ENCODE measurements around the gene UGT1A10. TPM values are rescaled to one million over a fixed set of nuclear protein-coding genes. Genes with fewer than 3 reads are reported as not detected.
A peak's percentile ranks its signal among the peaks of the same experiment; 100 is the strongest.
"Not testable (repeated sequence)": the region's sequence is repeated elsewhere in the genome, so short reads cannot be mapped to it uniquely, and the experiment has no call there.

The UGT1A10 gene
- total RNA-seq, 1 experiment from 2014 or later, result not detected

DNA sequence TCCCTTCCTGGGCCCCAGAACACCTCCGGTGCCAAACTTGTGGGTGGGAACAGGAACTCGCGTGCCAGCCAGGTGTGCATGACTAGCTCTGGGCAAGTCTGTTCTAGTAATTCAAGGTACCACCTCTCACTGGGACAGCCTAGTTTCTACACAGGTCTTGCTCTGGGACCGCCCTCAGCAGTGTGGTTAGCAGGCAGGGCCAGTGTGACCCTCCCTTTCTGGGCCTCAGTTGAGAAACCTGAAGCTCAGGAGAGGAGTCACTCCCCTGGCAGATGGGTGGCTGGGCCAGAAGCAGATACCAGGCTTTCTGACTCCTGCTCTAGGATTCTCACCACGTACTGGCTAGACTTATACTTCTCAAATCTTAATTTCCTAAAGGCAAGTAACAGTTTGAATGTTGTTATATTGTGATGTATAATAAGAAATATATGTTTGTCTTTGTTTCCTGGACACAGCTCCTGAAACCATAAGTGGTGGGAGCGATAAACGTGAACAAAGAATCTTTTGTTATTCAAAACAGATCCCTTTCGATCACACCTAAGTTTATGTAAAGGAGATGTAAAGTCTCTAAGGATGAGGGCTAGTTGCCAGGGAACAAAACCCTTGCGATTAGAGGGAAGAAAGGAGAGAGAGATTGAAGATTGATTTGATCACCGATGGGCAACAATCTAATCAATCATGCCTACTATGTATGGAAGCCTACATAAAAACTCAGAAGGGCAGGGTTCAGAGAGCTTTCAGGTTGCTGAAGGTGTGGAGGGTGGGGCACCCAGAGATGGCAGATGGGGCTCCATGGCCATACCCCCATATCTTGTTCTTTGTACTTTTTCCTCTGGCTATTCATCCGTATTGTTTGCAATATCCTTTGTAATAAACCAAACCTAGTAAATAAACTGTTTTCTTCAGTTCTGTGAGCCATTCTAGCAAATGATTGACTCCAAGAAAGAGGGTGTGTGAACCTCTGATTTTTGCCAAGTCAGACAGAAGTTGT lies 55.5 kb downstream of the UGT1A10 start:
- DNase-seq (ENCODE audit: low read depth), result no peak

DNA sequence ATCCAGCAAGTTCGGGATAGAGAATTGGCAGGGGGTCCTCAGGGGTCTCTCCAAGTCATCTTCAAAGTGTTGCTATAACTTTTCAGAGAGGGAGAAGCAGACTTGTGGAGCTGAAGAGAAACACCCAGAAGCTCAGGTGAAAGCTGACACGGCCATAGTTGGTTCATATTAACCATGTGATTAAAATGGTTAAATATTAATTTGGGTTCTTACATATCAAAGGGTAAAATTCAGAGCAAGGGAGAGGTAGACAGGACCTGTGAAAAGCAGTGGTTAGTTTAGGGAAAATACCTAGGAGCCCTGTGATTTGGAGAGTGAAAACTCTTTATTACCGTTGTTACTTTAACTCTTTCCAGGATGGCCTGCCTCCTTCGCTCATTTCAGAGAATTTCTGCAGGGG lies 56.4 kb downstream of the UGT1A10 start, which contains the start of gene UGT1A6:
Gene UGT1A6, plus strand, starts transcription at position 243 of the 400 bp plus-strand sequence. Its CDS starts 115 bp downstream, at position 358.
- DNase-seq (ENCODE audit: low read depth), result no peak

DNA sequence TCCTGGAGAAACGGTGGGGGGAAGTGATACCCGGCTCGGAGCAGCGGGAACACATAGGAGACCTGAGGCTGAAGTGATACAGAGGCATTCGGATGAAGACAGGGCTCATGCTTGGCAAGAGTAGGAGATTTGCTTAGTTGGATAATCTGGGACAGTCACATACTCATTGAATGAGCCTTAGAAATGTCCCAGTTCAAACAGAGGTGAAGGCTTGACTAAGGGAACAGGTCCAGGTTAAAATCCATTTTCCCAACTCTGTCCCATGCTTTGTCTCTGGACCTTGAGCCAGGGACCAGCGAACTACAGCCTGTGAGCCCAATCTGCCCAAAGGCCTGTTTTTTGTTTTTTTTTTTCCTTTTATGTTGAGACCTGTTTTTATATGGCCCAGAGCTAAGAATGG lies 57.7 kb downstream of the UGT1A10 start:
- no peak for DNase-seq (ENCODE audit: low read depth)

DNA sequence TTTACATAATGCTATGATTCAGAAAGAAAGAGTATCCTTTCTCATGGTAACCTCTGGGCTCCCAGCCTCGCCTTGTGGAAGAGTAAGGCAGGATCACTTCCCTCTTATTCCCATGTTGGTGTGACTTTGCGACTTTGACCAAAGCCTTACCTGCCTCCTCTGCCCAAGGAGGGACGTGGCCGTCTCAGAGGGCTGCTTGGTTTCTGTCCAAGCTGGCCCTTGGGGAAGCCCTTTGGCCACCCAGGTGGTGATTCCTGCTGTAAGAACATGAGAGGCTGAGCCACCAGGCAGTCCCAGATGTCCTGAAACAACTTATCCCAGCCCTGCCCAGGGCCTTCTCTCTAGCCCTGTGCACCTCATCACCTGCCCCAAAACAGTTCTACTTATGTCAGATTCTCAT lies 62.5 kb downstream of the UGT1A10 start:
- no peak for DNase-seq (ENCODE audit: low read depth)

DNA sequence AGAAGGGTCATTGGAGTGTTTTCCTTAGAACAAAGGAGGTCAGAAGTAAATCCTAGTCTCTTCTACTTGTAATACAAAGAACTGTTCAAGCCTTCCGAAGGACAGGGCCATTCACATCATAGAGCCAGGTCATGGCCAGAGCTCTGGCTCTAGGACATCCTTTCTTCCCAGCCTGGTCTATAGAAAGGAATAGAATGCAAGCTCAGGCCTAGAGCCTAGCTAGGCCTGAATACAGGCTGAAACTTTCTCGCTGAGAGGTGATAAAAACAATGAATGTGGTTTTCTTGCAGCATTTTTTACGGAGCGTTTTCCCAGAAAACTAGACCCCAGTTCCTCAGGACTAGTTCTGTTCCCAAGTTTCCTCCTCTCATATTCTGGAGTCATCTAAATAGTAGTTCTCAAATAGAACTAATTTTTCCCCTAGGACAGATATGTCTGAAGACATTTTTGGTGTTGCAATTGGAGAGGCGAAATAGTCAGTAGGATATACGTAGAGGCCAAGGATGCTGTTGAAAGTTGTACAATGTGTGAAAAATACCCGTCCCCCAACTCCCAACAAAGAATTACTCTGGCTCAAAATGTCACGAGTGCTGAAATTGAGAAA lies 63.3 kb downstream of the UGT1A10 start:
- DNase-seq (ENCODE audit: low read depth), result no peak

DNA sequence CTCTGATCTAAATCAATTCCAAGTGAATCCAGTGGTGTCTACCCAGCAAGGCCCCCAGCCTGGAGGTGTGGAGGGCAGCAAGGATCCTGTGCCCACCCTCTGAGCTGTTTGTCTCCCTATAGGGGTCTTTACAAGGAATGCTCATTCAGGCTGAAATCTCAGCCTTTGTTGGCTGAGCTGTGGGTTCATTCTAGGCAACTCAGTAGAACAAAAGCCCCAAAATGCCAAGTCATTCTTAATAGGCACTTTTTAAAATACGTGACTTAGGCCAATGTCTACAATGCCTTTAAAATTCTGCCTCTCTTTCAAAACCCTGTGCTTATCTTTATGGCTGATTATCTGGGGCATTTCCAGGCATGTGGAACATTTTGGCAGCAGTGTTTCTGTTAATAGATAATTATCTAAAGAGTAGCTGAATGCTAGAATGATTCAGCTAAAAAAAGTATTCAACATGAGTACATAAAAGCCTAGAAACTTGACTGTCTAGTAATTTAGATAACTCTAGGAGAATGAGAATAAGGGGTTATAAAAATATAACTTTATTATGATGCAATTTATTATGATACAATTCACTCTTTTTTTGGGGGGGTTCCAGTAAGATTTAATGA lies 63.9 kb downstream of the UGT1A10 start:
- DNase-seq (ENCODE audit: low read depth), result no peak

DNA sequence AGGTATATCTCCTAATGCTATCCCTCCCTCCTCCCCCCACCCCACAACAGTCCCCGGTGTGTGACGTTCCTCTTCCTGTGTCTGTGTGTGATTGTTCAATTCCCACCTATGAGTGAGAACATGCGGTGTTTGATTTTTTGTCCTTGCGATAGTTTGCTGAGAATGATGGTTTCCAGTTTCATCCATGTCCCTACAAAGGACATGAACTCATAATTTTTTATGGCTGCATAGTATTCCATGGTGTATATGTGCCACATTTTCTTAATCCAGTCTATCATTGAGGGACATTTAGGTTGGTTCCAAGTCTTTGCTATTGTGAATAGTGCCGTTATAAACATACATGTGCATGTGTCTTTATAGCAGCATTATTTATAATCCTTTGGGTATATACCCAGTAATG lies 64.6 kb downstream of the UGT1A10 start:
- DNase-seq (ENCODE audit: low read depth), result not testable (repeated sequence)

DNA sequence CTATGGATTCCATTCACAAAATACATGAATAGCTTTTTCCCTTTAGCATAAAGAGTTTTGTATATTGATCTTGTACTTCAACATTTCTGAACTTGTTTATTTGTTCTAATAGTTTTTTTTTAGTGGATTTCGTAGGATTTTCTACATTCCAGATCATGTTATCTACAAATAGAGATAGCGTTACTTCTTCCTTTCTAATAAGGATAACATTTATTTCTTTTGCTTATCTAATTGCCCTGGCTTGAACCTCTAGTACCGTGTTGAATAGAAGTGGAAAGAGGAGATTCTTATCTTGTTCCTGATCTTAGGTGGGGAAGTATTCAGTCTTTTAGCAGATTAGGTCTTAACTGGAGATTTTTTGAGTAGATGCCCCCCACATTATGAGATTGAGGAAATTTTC lies 66.0 kb downstream of the UGT1A10 start:
- DNase-seq (ENCODE audit: low read depth), result no peak

DNA sequence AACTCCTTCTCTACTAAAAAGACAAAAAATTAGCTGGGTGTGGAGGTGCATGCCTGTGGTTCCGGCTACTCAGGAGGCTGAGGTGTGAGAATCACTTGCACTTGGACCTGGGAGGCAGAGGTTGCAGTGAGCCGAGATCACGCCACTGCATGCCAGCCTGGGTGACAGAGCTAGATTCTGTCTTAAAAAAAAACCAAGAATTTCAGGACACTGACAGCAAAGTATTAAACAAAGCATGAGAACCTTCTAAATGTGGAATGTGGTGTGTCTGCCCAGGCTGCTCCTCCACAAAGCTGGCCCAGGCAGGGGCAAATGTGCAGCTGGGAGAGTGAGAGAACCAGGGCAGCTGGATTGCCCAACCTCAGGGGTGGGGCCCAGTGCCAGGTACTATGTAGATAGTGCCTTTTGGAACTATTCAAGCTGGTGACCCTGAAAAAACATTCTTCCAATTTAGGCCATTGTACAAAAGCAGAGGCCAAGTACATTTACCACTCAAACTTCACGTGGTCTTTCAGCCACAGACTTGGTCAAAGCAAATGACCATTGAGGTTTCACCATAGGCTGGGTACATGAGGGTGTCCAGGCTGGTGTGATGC lies 69.8 kb downstream of the UGT1A10 start:
- no peak for DNase-seq (ENCODE audit: low read depth)

DNA sequence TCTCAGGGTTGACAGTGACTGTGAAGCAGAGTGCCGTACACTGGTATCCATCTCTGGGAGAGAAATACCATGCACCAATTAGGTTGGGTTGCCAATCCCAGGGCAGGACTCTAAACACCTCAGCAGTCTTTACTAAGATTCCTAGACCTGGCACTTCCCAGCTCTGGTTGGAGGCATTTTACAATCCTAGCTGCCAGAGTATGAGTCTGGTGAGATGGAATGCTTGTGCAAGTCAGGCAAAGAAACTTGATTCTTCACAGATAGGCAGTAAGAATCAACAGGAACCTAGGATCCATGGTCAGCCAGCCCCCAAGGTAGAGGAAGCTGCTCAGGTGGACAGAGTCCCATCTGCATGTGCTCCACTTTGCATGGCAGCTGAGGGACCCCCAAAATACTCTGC lies 70.5 kb downstream of the UGT1A10 start:
- no peak for DNase-seq (ENCODE audit: low read depth)

DNA sequence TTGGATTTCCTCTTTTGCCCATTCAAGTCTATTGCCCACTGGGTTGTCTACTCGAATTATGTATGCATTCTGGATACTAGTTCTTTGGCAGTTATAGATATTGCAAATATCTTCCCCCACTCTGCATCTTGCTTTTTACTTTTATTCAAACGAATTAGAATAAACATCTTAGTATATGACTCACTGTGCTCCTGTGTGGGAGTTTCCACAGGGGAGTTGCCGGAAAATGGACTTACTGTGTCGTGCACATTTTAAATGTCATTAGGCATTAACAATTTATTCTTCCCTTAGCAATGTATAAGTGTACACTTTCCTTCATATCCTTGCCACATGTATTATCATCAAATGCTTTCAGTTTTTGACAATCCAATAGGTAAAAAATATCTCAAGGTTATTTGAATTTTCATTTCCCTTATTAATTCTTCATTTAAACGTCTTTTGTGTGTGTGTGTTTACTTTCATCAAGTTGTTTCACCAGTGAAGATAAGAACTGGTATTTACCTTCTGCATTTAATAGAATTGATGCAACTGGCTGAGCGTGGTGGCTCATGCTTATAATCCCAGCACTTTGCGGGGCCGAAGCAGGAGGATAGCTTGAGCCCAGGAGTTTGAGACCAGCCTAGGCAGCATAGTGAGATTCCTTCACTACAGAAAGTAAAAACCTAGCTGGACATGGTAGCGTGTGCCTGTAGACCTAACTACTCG lies 71.8 kb downstream of the UGT1A10 start:
- no peak for DNase-seq (ENCODE audit: low read depth)

DNA sequence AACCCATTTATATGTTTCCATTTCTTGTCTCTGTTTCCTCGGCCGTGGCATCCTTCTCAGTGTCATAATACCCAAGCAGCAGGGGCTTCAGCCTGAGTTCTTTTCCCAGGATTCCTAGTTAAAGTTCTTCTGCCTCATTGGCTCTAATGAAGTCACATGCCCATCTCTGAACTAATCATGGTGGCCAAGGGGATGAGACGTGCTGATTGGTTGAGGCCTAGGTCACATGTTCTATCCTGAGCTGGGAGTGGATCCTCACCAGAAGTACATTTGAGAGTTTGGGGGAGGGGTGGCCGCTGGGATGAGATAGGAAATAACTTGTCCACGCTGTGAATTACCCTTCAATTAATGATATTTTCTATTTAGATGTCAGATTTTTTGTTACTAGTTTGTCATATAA lies 72.7 kb downstream of the UGT1A10 start:
- peak; percentile 28 for DNase-seq (ENCODE audit: low read depth)

DNA sequence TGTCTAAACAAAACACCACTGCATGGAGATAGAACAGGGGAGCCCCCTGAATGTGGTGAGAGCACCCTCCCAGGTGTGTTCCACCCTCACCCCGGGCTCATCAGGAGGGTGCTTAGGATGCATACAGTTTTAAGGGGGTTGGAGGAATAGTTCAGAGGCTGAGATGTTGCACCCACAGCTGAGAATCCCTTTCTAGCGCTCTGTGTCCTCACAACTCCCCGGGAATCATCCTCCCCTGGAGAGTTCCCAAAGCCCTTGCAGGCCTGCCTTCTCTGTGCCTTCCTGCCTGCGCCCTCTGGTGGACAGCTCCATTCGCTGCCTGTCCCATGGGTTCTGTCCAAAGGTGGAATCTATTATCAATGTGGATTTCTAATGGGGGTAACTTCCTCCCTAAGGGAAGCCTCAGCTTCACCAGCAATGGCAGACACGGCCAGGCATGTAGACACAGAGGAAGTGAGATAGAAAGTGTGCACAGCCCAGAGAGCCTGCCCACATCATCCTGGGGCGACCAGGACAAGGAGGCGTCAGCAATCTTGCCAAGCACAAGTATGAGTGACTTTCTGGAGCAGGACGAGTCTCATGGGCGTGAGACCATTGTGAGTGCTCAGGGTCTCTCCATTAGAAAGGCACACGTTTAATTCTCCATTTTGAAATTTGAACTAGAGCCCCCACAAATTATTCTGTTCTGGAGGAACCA lies 75.2 kb downstream of the UGT1A10 start:
- peak; percentile 45 for DNase-seq (ENCODE audit: low read depth)

DNA sequence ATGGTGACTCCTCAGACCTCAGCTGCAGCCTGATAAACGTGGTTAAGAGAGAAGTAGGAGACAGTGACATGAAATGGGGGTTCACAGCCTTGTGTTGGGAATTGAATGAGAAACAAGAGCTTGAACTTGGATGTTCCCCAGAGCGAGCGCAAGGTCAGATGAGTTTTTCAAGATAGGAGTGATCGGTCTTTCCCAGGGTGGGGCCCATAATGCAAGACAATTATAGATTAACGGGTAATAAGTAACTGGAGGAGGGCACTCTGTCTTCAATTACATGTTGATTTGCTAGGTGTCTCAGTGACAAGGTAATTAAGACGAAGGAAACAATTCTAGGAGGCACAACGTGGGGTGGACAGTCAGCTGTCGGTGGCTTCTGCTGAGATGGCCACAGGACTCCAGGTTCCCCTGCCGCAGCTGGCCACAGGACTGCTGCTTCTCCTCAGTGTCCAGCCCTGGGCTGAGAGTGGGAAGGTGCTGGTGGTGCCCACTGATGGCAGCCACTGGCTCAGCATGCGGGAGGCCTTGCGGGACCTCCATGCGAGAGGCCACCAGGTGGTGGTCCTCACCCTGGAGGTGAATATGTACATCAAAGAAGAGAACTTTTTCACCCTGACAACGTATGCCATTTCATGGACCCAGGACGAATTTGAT lies 76.5 kb downstream of the UGT1A10 start, which contains the start of gene UGT1A5:
Gene UGT1A5, plus strand, starts transcription at position 297 of the 651 bp plus-strand sequence. Its CDS starts 85 bp downstream, at position 382.
- no peak for DNase-seq (ENCODE audit: low read depth)

DNA sequence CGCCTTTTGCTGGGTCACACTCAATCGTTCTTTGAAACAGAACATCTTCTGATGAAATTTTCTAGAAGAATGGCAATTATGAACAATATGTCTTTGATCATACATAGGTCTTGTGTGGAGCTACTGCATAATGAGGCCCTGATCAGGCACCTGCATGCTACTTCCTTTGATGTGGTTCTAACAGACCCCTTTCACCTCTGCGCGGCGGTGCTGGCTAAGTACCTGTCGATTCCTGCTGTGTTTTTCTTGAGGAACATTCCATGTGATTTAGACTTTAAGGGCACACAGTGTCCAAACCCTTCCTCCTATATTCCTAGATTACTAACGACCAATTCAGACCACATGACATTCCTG lies 77.0 kb downstream of the UGT1A10 start:
- DNase-seq (ENCODE audit: low read depth), result no peak

DNA sequence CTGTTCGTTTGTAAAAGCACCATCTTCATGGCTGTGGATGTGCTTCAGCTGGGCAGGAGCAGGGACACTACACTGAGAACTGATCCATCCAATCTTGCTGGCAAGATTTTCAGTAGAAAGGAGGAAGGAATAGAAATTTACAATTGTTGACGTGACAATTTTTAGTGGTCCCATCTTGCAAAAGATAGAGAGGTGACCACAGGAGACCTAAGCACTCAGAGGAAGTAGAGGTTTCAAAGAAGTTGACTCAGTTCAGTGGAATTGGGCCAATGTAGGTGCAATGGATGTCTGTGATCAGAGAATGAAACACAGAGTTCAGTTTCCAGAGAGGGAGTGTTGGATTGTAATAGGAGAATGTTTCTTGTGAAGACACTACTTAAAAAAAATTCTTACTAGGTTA lies 77.9 kb downstream of the UGT1A10 start:
- peak; percentile 16 for DNase-seq (ENCODE audit: low read depth)

DNA sequence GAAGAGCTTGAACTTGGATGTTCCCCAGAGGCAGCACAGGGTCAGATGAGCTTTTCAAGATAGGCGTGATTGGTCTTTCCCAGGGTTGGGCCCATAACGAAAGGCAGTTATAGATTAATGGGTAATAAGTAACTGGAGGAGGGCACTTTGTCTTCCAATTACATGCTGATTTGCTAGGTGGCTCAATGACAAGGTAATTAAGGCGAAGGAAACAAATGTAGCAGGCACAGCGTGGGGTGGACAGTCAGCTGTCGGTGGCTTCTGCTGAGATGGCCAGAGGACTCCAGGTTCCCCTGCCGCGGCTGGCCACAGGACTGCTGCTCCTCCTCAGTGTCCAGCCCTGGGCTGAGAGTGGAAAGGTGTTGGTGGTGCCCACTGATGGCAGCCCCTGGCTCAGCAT lies 82.3 kb downstream of the UGT1A10 start, which contains the start of gene UGT1A4:
Gene UGT1A4, plus strand, starts transcription at position 185 of the 400 bp plus-strand sequence. Its CDS starts 85 bp downstream, at position 270.
- no peak for DNase-seq (ENCODE audit: low read depth)

DNA sequence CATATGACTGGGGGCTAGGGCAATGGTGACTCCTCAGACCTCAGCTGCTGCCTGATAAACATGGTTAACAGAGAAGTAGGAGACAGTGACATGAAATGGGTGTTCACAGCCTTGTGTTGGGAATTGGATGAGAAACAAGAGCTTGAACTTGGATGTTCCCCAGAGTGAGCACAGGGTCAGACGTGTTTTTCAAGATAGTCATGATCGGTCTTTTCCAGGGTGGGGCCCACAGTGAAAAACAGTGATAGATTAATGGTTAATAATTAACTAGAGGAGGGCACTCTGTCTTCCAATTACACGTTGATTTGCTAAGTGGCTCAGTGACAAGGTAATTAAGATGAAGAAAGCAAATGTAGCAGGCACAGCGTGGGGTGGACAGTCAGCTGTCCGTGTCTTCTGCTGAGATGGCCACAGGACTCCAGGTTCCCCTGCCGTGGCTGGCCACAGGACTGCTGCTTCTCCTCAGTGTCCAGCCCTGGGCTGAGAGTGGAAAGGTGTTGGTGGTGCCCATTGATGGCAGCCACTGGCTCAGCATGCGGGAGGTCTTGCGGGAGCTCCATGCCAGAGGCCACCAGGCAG lies 92.6 kb downstream of the UGT1A10 start, which contains the start of gene UGT1A3:
Gene UGT1A3, plus strand, starts transcription at position 320 of the 579 bp plus-strand sequence. Its CDS starts 85 bp downstream, at position 405.
- no peak for DNase-seq (ENCODE audit: low read depth)

Data from HT1080 (cell line).